ENCODE results near the gene CASP8. TPM values are rescaled to one million over a fixed set of nuclear protein-coding genes. Genes with fewer than 3 reads are reported as not detected.
A peak's percentile ranks its signal among the peaks of the same experiment; 100 is the strongest.

CASP8 gene
- total and polyA plus RNA-seq, 2 experiments from 2014 or later, result 11.7 to 20.8 TPM

- H3K4me1 ChIP-seq (ENCODE audit: insufficient read depth), result peaks cover 38% of the 10 kb centered on the region
- peak overlapping the region; percentile 97 for H2AFZ ChIP-seq
- no peak for DNase-seq
- H3K9ac ChIP-seq, result no peak overlapping the region
- H4K20me1 ChIP-seq (ENCODE audit: insufficient read depth), result no peaks in the 10 kb centered on the region
- no peaks in the 10 kb centered on the region for H3K36me3 ChIP-seq (ENCODE audit: low read depth)
- no peaks in the 10 kb centered on the region for H3F3A ChIP-seq (ENCODE audit: insufficient read depth)
- no peak overlapping the region for H3K4me3 ChIP-seq
- in situ Hi-C loops (cut with MboI), result no loop called here
- no peak overlapping the region for H3K4me2 ChIP-seq (ENCODE audit: unreplicated experiment)
- no peaks in the 10 kb centered on the region for H3K79me2 ChIP-seq (ENCODE audit: insufficient read depth)
- no peak overlapping the region for H3K27ac ChIP-seq
- no peaks in the 10 kb centered on the region for H3K9me3 ChIP-seq (ENCODE audit: low read depth)
- WGBS, 2 experiments (ENCODE audit: low coverage in 1 of 2, low lambda C conversion rate in 2 of 2, missing lambda C conversion rate in 2 of 2), result 87 to 89% methylated on average over 21 of the region's 21 CpGs
- TF ChIP-seq EZH2phosphoT487 (IDR thresholded peaks at IDR 0.05; ENCODE audit: insufficient read depth, low read depth) (no peak), EZH2 (IDR thresholded peaks at IDR 0.05; ENCODE audit: insufficient read depth, poor library complexity, severe bottlenecking) (no peak)
- H3K9me2 ChIP-seq (ENCODE audit: insufficient read depth), result no peaks in the 10 kb centered on the region
- H3K27me3 ChIP-seq (replicated peaks; ENCODE audit: insufficient read depth), result no peaks in the 10 kb centered on the region
These were observed 26.3 kb upstream of the CASP8 start for GRCh38 chr2:201233812-201234662.

GRCh38 chr2:201234663-201235135 lies 25.6 kb upstream of the CASP8 start:
- TF ChIP-seq EZH2phosphoT487 (IDR thresholded peaks at IDR 0.05; ENCODE audit: insufficient read depth, low read depth), result no peak
- no peak for TF ChIP-seq EZH2 (IDR thresholded peaks at IDR 0.05; ENCODE audit: insufficient read depth, poor library complexity, severe bottlenecking)
- Histone ChIP-seq H3F3A (ENCODE audit: insufficient read depth) (no peaks in the 10 kb centered on the region), H3K36me3 (ENCODE audit: low read depth) (no peaks in the 10 kb centered on the region), H3K79me2 (ENCODE audit: insufficient read depth) (no peaks in the 10 kb centered on the region), H3K4me1 (ENCODE audit: insufficient read depth) (peaks cover 43% of the 10 kb centered on the region), H3K9ac (no peak overlapping the region), H3K27ac (no peak overlapping the region), H3K9me2 (ENCODE audit: insufficient read depth) (no peaks in the 10 kb centered on the region), H3K4me3 (no peak overlapping the region), H3K4me2 (ENCODE audit: unreplicated experiment) (no peak overlapping the region), H3K27me3 (replicated peaks; ENCODE audit: insufficient read depth) (no peaks in the 10 kb centered on the region), H3K9me3 (ENCODE audit: low read depth) (no peaks in the 10 kb centered on the region), H2AFZ (peak overlapping the region; percentile 18; the same call in 1 of the 2 replicates), H4K20me1 (ENCODE audit: insufficient read depth) (no peaks in the 10 kb centered on the region)
- in situ Hi-C loops (cut with MboI), result loop anchor here (5.0 kb wide), 1 partner anchor 128 kb away; no protein-coding TSS in a partner anchor
- peak; percentile 55 for DNase-seq
- WGBS, 2 experiments (ENCODE audit: low coverage in 1 of 2, low lambda C conversion rate in 2 of 2, missing lambda C conversion rate in 2 of 2), result 44 to 46% methylated on average over 3 of the region's 3 CpGs

GRCh38 chr2:201235860-201236811 lies 24.2 kb upstream of the CASP8 start:
- H3K9ac ChIP-seq, result peak overlapping the region; percentile 41

More at GRCh38 chr2:201235860-201236811, 24.2 kb upstream of the CASP8 start:
- H3K27me3 ChIP-seq (replicated peaks; ENCODE audit: insufficient read depth), result no peaks in the 10 kb centered on the region
- H3K4me1 ChIP-seq (ENCODE audit: insufficient read depth), result peaks cover 46% of the 10 kb centered on the region
- no peaks in the 10 kb centered on the region for H4K20me1 ChIP-seq (ENCODE audit: insufficient read depth)
- H3K4me2 ChIP-seq (ENCODE audit: unreplicated experiment), result peak overlapping the region; percentile 76
- peak; percentile 87 for DNase-seq
- no peak for TF ChIP-seq EZH2phosphoT487 (IDR thresholded peaks at IDR 0.05; ENCODE audit: insufficient read depth, low read depth)
- TF ChIP-seq EZH2 (IDR thresholded peaks at IDR 0.05; ENCODE audit: insufficient read depth, poor library complexity, severe bottlenecking), result no peak
- peak overlapping the region; percentile 38 for H3K4me3 ChIP-seq
- H3K27ac ChIP-seq, result peak overlapping the region; percentile 14; the same call in 1 of the 2 replicates
- H2AFZ ChIP-seq, result peak overlapping the region; percentile 80
- WGBS, 2 experiments (ENCODE audit: low coverage in 1 of 2, low lambda C conversion rate in 2 of 2, missing lambda C conversion rate in 2 of 2), result 15 to 19% methylated on average over 14 of the region's 14 CpGs
- in situ Hi-C loops (cut with MboI), result loop anchor here (5.0 kb wide), 1 partner anchor 126 kb away; no protein-coding TSS in a partner anchor
- H3K36me3 ChIP-seq (ENCODE audit: low read depth), result no peaks in the 10 kb centered on the region
- no peaks in the 10 kb centered on the region for H3K9me2 ChIP-seq (ENCODE audit: insufficient read depth)
- no peaks in the 10 kb centered on the region for H3F3A ChIP-seq (ENCODE audit: insufficient read depth)
- no peaks in the 10 kb centered on the region for H3K79me2 ChIP-seq (ENCODE audit: insufficient read depth)
- no peaks in the 10 kb centered on the region for H3K9me3 ChIP-seq (ENCODE audit: low read depth)

Data from GM23248 (cell line).